ENCODE data around the gene DARS1.

DARS1 gene

GRCh38 chr2:135948141-135948540, 37.3 kb downstream of the DARS1 start:
- Mint-ChIP-seq H3K9me3 (no peaks in the 10 kb centered on the region), H3K27me3 (ENCODE audit: low read depth) (no peaks in the 10 kb centered on the region), H3K4me3 (no peak overlapping the region), H3K4me1 (no peaks in the 10 kb centered on the region), H3K27ac (no peak overlapping the region), H3K36me3 (ENCODE audit: low read depth) (peaks cover 55% of the 10 kb centered on the region)
- TF ChIP-seq CTCF (IDR thresholded peaks at IDR 0.05; ENCODE audit: unreplicated experiment in 3 of 3), result no peak

GRCh38 chr2:135947483-135947882, 37.9 kb downstream of the DARS1 start:
- no peak for TF ChIP-seq CTCF (IDR thresholded peaks at IDR 0.05; ENCODE audit: unreplicated experiment in 3 of 3)
- Mint-ChIP-seq H3K4me1 (no peaks in the 10 kb centered on the region), H3K36me3 (ENCODE audit: low read depth) (peaks cover 56% of the 10 kb centered on the region), H3K27ac (no peak overlapping the region), H3K9me3 (no peaks in the 10 kb centered on the region), H3K4me3 (no peak overlapping the region), H3K27me3 (ENCODE audit: low read depth) (no peaks in the 10 kb centered on the region)

GRCh38 chr2:135945526-135945925, 39.9 kb downstream of the DARS1 start:
- Mint-ChIP-seq H3K4me1 (no peaks in the 10 kb centered on the region), H3K36me3 (ENCODE audit: low read depth) (peaks cover 57% of the 10 kb centered on the region), H3K27ac (no peak overlapping the region), H3K4me3 (no peak overlapping the region), H3K9me3 (peaks cover 6% of the 10 kb centered on the region), H3K27me3 (ENCODE audit: low read depth) (no peaks in the 10 kb centered on the region)
- no peak for TF ChIP-seq CTCF (IDR thresholded peaks at IDR 0.05; ENCODE audit: unreplicated experiment in 3 of 3)

GRCh38 chr2:135944625-135945024, 40.8 kb downstream of the DARS1 start:
- Mint-ChIP-seq H3K4me1 (no peaks in the 10 kb centered on the region), H3K9me3 (peaks cover 15% of the 10 kb centered on the region), H3K27ac (no peak overlapping the region), H3K36me3 (ENCODE audit: low read depth) (peaks cover 63% of the 10 kb centered on the region), H3K4me3 (no peak overlapping the region), H3K27me3 (ENCODE audit: low read depth) (no peaks in the 10 kb centered on the region)
- no peak for TF ChIP-seq CTCF (IDR thresholded peaks at IDR 0.05; ENCODE audit: unreplicated experiment in 3 of 3)

GRCh38 chr2:135942936-135943688, 42.3 kb downstream of the DARS1 start:
- Mint-ChIP-seq H3K4me1 (no peaks in the 10 kb centered on the region), H3K9me3 (peaks cover 28% of the 10 kb centered on the region)

More at GRCh38 chr2:135942936-135943688, 42.3 kb downstream of the DARS1 start:
- Mint-ChIP-seq H3K36me3 (ENCODE audit: low read depth) (peaks cover 73% of the 10 kb centered on the region), H3K27ac (no peak overlapping the region), H3K4me3 (no peak overlapping the region), H3K27me3 (ENCODE audit: low read depth) (no peaks in the 10 kb centered on the region)
- no peak for TF ChIP-seq CTCF (IDR thresholded peaks at IDR 0.05; ENCODE audit: unreplicated experiment in 3 of 3)

All from nephron (organoid).